Effector CD8-positive, alpha-beta T cell (primary cell): Measurements from ENCODE around the gene PAX3.

Source experiments
- DNase-seq: peaks from one replicate; lab custom pipeline; 2025; lab: John Stamatoyannopoulos, UW
- total RNA-seq, 4 experiments: gene quantifications; one replicate each; lab custom pipeline; 2026; lab: John Stamatoyannopoulos, UW

Gene PAX3
- 0 to 0.53 (median 0) reads per million in 4 experiments for total RNA-seq

GRCh38 chr2:222298311-222299150 lies at the start of gene PAX3:
TSS of gene PAX3 (minus strand) at chr2:222298998. CDS start at chr2:222298615, 383 bp downstream.
- DNase-seq, result no peak

DNA sequence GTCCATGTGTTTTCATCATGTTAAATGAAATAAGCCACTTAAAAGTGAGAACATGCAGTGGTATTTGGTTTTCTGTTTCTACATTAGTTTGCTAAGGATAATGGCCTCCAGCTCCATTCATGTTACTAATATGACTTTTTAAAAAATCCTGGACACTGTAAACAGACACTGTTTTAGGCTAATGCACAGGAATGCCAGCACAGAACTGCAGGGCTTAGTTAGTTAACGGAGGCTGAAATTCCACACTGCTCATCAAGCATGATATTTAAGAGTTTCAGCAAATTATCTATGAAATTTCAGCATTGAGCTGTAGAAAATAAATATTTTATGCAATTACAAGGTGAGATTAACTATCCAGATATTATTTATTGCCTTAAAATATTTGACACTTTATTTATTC lies 42.5 kb upstream of the PAX3 start:
- DNase-seq, result no peak

DNA sequence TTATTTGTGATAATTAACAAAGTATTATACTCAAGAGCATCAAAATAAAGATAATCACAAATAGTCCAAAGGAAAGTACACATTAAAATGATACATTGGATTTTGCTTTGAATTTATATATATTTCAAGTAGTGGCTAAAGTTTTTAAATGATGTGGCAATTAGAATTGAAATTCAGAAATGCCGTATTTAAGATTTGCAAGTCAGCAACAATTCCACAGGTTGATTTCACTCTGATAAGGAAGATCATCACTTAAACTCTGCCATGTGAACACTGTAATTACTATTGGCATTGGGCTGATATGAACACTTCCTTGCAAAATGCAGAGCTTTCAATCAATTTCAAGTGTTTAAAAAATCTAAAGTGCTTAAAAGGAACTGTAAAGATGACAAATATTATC lies 39.6 kb upstream of the PAX3 start:
- no peak for DNase-seq

DNA sequence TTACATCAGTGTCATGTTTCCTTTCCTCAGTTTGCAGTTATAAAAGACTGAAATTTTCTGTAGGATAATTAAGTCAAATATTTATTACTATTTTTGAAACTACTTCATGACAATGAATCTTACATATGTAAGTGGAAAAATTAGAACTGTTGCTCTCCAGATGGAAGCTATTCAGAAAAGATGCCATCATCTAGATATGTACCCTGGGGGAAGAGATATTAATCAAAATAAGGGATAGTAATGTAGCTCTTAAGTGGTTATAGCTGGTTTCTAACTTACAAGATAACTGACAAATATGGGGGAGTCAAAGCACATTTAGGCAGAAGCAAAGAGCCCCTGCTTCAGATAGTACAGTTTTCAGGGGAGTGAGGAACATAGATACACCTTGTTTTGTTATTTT lies 38.1 kb upstream of the PAX3 start:
- DNase-seq, result no peak

DNA sequence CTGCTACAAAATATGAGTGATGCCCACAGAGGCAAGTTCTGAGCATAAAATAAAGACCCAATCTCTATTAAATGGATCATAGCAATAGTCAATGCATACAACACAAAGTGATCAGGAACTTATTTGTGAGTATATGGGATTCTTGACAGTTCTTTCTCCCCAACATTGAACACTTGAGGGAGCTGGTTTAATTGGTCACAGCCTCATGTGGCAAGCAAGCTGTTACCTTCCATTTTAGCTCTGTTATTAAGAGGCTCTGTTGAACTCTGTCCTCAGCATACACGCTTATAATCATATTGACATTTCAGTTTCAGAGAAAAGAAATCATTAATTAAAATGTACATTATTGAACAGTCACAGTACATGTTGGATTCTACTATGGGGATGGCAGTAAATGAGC lies 37.6 kb upstream of the PAX3 start:
- DNase-seq, result no peak

DNA sequence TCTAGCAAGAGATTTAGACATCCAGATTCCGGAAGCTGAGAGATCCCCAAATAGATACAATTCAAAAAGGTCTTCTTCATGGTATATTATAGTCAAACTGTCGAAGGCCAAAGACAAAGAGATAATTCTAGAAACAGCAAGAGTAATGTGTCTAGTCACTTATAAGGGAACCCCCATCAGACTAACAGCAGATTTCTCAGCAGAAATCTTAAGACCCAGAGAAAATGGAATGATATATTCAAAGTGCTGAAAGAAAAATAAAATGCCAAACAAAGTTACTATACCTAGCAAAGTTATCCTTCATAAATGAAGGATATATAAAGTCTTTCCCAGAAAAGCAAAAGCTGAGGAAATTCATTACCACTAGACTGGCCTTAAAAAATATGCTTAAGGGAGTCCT lies 36.1 kb upstream of the PAX3 start:
- DNase-seq, result no peak

GRCh38 chr2:222333397-222333796 lies 34.6 kb upstream of the PAX3 start:
- DNase-seq, result no peak

DNA sequence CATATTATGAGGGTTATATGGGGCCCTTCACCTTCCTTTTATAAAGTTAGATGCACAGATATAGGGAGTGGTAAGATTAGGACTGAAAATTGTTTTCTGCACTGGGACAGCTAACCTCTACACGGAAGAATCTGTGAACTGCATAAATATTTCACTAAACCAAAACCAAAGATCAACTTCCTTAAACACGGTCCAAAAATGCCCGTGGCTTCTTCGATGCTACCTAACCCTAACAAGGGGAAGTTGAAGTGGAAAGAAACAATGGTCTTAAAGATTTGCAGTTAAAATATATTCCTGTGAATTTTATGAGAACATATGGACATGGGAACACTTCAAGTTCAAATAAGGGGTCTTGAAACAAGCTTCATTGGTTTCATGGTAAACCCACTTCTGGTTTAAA lies 33.3 kb upstream of the PAX3 start:
- DNase-seq, result no peak

DNA sequence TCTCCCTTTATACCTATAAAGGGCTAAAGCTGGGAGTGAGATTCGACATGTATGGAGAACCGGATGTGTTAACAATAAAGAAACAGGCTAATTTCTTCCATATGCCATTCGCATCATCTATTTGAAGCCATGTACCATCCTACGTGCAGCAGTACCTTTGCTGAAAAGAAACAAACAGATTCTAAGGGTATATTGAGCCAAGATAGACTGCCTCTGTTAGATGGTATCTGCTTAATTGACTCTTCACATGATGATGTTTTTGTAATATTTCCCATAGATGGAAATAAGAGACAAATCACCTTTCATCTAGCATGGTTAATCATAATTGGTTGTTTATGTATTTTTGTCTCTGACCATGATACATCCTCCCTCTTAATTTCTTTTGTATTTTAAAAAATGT lies 32.1 kb upstream of the PAX3 start:
- DNase-seq, result no peak

DNA sequence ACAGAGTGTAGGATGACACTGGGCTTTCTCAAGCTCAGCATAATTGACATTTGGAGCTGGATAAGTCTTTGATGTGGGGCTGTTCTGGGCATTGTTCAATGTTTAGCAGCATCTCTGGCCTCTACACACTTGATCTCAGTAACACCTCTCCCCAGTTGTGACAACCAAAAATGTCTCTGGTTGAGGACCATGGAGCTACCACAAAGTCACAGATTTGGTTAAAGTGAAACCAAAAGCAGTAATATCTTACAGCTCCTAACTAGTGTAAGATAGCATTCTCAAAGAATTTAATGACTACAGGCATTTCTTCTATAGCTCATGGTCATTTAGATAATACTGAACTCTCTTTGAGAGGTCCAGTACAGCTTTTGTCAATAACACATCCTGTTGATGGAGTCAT lies 23.4 kb upstream of the PAX3 start:
- DNase-seq, result no peak

- no peak for DNase-seq
Observed at GRCh38 chr2:222320436-222321395, 21.9 kb upstream of the PAX3 start.

- DNase-seq, result no peak
Observed at GRCh38 chr2:222319586-222320435, 21.0 kb upstream of the PAX3 start.

GRCh38 chr2:222318712-222319585 lies 20.2 kb upstream of the PAX3 start:
- no peak for DNase-seq

DNA sequence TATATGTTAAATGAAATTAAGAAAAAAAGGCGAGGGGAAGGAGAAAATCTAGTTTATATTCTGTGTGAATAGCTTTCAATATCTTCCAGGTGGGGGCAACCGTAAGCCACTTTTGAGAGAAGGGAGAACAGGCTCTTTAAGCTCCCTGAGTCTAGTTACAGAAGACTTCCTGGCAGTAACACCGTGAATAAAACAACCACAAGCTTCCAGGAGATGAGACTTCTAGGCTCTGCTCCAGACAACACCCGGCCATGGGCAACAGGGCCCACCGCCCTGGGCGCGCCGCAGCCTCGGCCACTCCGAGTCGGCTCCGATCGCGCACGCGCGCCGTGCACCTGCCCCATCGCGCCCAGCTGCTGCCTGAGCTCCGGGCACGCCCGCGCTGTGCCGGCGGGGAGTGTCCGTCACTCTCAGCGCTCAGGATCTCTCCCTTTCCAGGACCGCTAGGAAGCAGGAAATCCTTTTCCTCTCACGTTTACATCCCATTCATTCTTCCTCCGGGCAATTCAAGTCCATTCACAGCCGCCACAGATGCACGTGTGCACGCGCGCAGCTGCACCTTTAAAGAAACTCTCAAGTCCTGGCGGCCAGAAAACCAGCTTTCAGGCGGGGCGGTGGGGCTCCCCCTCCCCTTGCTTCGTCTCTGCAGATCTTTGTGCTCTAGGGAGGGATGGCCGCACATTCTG lies 19.4 kb upstream of the PAX3 start:
- DNase-seq, result no peak

DNA sequence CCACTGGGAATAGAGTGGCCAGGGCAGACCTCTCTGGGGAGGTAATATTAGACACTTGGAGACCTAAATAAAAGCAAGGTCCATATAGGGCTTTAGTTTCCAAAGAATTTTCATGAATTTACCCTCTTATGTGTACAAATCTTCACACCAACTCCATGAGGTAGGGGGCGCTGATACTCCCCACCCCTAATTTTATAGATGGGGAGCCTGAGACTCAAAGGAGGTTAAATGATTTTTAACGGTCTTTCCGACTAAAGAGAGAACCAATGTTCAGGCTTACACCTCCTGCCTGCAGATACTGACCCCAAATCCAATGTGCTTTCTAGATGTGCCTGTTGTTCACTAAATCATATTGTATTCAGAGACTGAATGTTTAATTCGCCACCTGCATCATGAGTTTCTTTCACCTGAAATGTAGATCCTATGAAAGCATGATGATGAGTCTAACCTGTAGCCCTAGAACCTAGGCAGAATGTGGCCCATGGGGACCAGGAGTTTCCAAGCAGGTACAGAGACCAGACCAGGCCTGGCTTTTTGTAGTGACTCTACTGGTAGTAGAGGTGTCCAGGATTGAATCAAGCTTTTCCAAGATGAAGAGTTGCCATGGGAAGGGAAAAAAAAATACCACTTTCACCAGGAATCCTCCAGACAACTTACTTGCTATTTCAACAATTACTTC lies 16.8 kb upstream of the PAX3 start:
- DNase-seq, result no peak

GRCh38 chr2:222313816-222314215 lies 15.0 kb upstream of the PAX3 start:
- no peak for DNase-seq

- no peak for DNase-seq
Observed at GRCh38 chr2:222311978-222312738, 13.4 kb upstream of the PAX3 start.

DNA sequence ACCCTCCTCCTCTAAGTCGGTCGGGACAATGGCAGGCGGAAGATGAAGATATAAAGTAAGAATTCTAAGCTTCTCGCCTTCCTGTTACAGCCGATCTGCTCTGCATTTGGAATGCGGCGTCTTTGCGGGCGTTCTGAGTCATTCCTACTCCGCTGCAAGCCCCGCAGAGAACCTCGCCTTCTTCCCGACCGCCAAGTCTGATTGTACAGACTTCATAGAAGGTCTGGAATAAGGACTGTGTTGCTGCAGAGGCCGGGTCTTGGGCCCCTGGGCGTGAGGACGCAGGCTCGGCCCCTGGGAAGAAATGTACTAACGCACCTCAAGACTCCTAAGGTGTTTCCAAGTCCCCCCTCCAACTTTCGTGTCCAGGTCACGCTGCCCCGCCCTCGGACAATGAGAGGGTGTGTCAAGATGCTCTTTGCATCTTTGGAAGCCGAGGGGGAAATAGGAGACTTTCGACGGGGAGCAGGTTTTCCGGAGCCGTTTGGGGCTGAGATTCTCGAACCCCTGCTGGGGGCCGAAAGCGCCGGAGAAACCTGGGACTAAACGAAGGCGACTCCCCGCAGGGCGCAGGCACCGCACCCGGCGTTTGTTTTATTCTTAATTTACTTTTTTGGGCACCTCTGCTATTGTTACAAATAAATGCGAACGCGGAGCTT lies 12.7 kb upstream of the PAX3 start:
- DNase-seq, result no peak
